ENCODE data around the gene INSC.

The INSC gene

DNA sequence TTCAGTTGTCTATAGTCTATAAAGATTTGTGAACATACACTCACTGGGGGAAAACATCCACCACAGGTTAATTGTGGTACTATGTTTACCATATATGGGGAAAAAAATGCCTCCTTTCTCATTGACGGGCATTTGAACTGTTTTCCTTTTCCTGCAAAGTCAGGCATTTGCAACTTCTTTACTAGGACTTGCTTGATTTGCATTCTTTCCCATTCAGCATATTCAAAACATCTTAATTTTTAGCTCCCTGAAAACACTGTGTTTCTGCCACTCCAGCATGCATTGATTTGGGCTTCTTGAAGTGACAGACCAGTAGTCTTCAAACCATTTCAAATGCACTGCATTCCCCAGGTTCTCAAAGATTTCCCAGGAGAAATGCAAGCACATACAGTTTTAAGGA is 67.6 kb downstream of the INSC start:
- DNase-seq (ENCODE audit: extremely low read depth, low read depth): no peak
- TF ChIP-seq, protein P1, sequence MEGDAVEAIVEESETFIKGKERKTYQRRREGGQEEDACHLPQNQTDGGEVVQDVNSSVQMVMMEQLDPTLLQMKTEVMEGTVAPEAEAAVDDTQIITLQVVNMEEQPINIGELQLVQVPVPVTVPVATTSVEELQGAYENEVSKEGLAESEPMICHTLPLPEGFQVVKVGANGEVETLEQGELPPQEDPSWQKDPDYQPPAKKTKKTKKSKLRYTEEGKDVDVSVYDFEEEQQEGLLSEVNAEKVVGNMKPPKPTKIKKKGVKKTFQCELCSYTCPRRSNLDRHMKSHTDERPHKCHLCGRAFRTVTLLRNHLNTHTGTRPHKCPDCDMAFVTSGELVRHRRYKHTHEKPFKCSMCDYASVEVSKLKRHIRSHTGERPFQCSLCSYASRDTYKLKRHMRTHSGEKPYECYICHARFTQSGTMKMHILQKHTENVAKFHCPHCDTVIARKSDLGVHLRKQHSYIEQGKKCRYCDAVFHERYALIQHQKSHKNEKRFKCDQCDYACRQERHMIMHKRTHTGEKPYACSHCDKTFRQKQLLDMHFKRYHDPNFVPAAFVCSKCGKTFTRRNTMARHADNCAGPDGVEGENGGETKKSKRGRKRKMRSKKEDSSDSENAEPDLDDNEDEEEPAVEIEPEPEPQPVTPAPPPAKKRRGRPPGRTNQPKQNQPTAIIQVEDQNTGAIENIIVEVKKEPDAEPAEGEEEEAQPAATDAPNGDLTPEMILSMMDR (IDR thresholded peaks at IDR 0.05; ENCODE audit: low read depth, low read length): no peak

DNA sequence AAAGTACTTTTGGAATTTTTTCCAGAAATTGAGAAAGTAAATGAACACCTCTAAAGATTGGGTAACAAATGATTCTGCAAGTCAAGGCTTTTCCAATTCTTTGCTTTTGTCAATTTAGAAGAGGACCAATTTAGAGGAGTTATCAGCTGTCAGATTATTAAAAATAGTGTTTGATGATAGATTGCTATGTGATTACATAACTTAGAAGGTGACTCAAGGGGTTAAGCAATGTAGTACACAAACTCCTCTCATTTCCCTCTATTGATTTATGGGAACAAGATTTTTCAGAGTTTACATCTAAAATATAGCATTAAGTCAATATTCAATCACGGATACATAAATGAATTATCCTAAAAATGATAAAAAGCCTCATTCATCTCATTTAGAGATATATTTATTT is 70.3 kb downstream of the INSC start:
- TF ChIP-seq, protein P1 (IDR thresholded peaks at IDR 0.05; ENCODE audit: low read depth, low read length): no peak

DNA sequence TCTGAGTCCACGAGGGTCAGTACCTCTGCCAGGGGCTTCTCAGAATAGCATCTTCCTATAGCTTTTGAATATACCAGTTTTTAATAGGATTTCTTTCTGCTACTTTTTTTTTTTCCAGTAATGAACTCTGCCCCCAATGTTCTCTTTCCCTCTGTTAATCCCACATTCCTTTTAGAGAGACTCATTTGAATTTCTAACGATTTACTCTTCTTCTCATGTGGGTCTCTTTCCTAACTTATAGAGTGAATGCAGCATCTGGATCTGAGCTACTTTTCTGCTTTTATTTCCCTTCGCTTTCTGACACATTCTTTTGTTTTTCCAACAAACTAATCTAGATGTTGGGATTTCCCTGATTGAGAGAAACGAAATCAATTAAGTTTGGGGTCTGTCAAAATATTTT is 71.4 kb downstream of the INSC start:
- TF ChIP-seq, protein P1 (IDR thresholded peaks at IDR 0.05; ENCODE audit: low read depth, low read length): no peak
- no peak for DNase-seq (ENCODE audit: extremely low read depth, low read depth)

More for the DNA sequence above, 70.3 kb downstream of the INSC start:
- DNase-seq (ENCODE audit: extremely low read depth, low read depth): no peak

DNA sequence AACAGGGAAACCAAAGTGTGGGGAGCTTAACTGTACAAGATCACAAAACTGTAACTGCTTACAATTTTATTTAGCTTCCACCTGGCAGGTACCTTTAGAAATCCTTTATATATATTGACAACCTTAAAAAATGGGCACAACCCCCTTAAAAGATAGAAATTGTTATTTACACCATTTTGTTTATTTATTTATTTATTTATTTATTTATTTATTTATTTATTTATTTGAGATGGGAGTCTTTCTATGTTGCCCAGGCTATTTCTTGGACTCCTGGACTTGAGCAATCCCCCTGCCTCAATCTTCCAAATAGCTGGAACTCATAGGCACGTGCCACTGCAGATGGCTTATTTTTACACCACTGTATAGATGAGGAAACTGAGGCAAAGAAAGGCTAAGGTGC is 74.5 kb downstream of the INSC start:
- DNase-seq (ENCODE audit: extremely low read depth, low read depth): no peak
- TF ChIP-seq, protein P1 (IDR thresholded peaks at IDR 0.05; ENCODE audit: low read depth, low read length): no peak

DNA sequence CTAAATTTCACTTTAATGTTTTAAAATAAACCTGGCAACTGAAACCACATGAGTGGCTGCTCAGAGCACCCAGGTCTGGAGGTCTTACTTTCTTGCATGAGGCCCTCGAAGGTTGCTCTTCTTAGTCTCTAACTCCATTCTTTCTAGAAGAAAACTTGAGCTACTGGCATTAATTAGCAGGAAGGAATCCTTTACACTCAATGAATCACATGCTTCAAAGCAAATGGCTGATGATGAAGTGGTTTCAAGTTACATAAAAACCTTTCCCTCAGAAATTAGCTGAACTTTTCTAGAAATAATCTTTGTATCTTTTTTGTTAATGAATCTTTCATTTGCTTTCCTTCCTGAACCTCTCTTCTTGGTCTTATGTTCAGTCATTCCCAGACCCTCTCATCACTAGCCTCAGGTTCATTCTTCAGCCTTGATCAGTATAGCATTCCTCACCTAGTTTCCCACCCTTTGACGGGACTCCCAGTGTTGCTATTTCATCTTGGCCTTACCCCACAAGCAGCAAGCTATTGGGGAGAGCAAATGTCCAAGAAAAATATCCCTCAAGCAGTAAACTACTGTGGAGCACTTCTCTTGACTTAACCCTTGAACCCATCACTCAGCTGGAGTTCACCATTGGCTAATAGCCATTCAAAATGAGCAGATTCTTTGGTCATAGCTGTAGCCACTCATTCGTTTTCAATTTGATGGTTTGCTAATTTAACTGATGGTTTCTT is 75.1 kb downstream of the INSC start:
- TF ChIP-seq, protein P1 (IDR thresholded peaks at IDR 0.05; ENCODE audit: low read depth, low read length): no peak
- DNase-seq (ENCODE audit: extremely low read depth, low read depth): no peak

DNA sequence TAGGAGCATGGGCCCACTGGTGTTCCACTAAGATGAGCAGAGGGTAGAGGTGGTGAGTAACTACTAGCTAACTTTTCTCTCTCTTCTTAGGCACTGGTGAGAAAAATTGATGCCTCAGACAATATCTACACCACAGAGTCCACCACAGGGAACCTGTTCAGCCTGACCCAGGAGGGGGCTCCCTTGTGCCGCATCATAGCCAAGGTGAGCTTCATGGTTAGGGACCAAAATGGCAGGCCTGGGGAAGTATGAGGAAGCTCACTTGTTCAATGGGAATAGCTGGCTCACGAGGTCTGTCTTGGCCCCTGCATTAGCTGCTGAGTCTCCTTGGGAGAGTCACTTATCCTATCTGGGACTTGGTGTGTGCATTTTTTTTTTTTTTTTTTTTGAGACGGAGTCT is 75.9 kb downstream of the INSC start:
- no peak for DNase-seq (ENCODE audit: extremely low read depth, low read depth)
- TF ChIP-seq, protein P1 (IDR thresholded peaks at IDR 0.05; ENCODE audit: low read depth, low read length): no peak

DNA sequence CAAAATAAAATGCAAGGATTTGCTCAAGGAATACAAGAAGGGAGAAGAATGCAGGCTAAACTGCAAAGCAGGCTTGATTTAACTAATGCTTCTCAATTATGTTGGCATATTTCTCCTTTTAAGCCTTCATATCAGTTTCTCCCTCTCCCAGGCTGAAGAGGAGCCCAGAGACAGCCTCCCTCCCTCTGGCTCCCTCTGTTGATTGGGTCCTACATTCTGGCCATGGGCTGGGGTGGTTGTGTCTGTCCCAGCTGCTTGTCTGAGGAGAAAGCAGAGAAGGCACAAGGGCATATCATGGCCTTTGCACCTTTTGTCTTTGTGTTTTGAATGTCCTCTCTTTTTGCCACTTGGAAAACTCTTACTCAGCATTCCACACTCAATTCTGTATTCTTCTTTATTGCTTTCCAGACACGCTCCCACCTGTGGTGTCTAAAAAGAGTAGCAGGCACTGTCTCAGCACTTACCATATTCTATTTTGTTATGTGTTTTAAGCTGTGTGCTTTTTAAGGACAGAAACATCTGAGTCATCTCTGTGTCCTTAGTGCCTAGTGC is 77.4 kb downstream of the INSC start:
- no peak for DNase-seq (ENCODE audit: extremely low read depth, low read depth)
- TF ChIP-seq, protein P1 (IDR thresholded peaks at IDR 0.05; ENCODE audit: low read depth, low read length): no peak
